H1 (cell line): Measurements from ENCODE around the gene RARB.

Experiments
- BACH1 ChIP-seq: IDR thresholded peaks from 2 replicates; pipeline ENCODE4 v1.6.1; 2012; ENCODE audit warnings: low read length, improper control_type of control experiment
- CREB1 ChIP-seq: IDR thresholded peaks from 2 replicates; pipeline ENCODE4 v1.6.1; 2012; ENCODE audit warnings: inconsistent platforms
- NANOG ChIP-seq: IDR thresholded peaks from 2 replicates; pipeline ENCODE4 v1.6.1; 2011; ENCODE audit warnings: low read length, low read depth, mild to moderate bottlenecking, inconsistent platforms; ENCODE audit not compliant: insufficient read depth, poor library complexity, severe bottlenecking
- POLR2A ChIP-seq, 2 experiments: IDR thresholded peaks; 1 replicate in 1 of 2; 2 replicates in 1 of 2; pipeline ENCODE4 v1.6.1; 2011; ENCODE audit warnings: low read depth in 2 of 2, low read length in 2 of 2, mild to moderate bottlenecking in 2 of 2; ENCODE audit errors: control extremely low read depth in 1 of 2
- POU5F1 ChIP-seq: IDR thresholded peaks from 2 replicates; pipeline ENCODE4 v1.6.1; 2011; ENCODE audit warnings: low read depth, mild to moderate bottlenecking, low read length, moderate library complexity
- ZNF274 ChIP-seq: IDR thresholded peaks from 2 replicates; pipeline ENCODE4 v1.7.0; 2012; ENCODE audit warnings: low read length, borderline replicate concordance; ENCODE audit errors: extremely low read depth
- TF ChIP-seq, protein P1 (sequence below), 3 experiments: IDR thresholded peaks; 1 replicate in 2 of 3; 2 replicates in 1 of 3; pipeline versions ENCODE4 v1.5.1 to v1.6.1; 2011; ENCODE audit warnings: low read length in 3 of 3, mild to moderate bottlenecking in 3 of 3, inconsistent platforms in 2 of 3, low read depth in 1 of 3, moderate library complexity in 1 of 3; ENCODE audit not compliant: insufficient read depth in 1 of 3; ENCODE audit errors: control extremely low read depth in 1 of 3
- TF ChIP-seq, protein P2 (sequence below): IDR thresholded peaks from 2 replicates; pipeline ENCODE4 v1.6.1; 2011; ENCODE audit warnings: low read length, improper control_type of control experiment

DNA sequence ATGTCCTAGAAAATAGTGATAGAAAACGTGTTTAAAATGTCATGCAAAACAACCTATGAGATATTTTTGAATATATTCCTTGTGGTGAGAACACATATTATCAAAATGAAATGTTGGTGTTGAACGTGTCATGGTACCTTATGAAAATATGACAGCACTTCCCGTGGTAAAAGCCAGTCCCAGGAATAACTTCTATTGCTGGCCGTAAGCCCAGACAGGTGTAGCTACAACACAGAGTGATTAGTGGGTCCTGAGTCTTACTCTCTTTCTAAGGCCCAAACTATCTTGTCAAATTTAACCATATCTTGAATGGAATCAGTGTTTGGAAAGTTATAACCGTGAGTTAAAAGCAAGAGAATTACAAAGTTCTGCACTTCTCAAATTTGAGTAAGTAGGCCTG lies 24.1 kb downstream of the RARB start:
- no peak for TF ChIP-seq BACH1
- TF ChIP-seq NANOG, result no peak
- TF ChIP-seq CREB1, result no peak
- TF ChIP-seq POU5F1, result no peak
- no peak for TF ChIP-seq ZNF274
- TF ChIP-seq, protein P1, sequence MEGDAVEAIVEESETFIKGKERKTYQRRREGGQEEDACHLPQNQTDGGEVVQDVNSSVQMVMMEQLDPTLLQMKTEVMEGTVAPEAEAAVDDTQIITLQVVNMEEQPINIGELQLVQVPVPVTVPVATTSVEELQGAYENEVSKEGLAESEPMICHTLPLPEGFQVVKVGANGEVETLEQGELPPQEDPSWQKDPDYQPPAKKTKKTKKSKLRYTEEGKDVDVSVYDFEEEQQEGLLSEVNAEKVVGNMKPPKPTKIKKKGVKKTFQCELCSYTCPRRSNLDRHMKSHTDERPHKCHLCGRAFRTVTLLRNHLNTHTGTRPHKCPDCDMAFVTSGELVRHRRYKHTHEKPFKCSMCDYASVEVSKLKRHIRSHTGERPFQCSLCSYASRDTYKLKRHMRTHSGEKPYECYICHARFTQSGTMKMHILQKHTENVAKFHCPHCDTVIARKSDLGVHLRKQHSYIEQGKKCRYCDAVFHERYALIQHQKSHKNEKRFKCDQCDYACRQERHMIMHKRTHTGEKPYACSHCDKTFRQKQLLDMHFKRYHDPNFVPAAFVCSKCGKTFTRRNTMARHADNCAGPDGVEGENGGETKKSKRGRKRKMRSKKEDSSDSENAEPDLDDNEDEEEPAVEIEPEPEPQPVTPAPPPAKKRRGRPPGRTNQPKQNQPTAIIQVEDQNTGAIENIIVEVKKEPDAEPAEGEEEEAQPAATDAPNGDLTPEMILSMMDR (IDR thresholded peaks at IDR 0.05; ENCODE audit: control extremely low read depth in 1 of 3, insufficient read depth in 1 of 3, low read depth in 1 of 3, low read length in 3 of 3), result no peak
- TF ChIP-seq, protein P2, sequence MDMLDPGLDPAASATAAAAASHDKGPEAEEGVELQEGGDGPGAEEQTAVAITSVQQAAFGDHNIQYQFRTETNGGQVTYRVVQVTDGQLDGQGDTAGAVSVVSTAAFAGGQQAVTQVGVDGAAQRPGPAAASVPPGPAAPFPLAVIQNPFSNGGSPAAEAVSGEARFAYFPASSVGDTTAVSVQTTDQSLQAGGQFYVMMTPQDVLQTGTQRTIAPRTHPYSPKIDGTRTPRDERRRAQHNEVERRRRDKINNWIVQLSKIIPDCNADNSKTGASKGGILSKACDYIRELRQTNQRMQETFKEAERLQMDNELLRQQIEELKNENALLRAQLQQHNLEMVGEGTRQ, result no peak
- TF ChIP-seq POLR2A (IDR thresholded peaks at IDR 0.05; ENCODE audit: control extremely low read depth in 1 of 2, low read depth in 2 of 2, low read length in 2 of 2), result no peak
